ENCODE data around the gene SORCS3. TPM values are rescaled to one million over a fixed set of nuclear protein-coding genes. Genes with fewer than 3 reads are reported as not detected.

SORCS3 gene
- total RNA-seq, 1 experiment from 2014 or later, result not detected

DNA sequence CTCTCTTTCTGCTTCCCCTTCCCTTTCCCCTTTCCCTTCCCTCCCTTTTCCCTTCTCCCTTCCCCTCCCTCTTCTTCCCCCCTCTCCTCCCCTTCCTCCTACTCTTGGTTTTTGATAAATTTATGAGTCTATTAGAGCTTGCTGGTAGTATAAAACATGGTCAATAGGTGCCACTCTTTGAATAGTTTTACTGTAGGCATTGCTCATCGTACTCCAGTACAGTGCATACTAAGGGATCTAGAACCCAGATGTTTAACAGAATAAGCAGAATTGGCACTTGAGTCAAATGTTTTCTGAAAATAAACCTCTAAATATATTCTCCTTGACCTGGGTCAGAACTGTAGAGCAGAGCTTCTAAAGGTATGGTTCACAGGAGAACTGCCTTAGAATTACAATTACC is 126.7 kb downstream of the SORCS3 start:
- H3K27me3 ChIP-seq (ENCODE audit: control insufficient read depth, insufficient read depth, low read length), result no peaks in the 10 kb centered on the region
- POLR2A ChIA-PET, result interaction anchor here (0.7 kb wide), 1 partner anchor 1066 kb away, joined by 3 read pairs; no protein-coding TSS in a partner anchor

DNA sequence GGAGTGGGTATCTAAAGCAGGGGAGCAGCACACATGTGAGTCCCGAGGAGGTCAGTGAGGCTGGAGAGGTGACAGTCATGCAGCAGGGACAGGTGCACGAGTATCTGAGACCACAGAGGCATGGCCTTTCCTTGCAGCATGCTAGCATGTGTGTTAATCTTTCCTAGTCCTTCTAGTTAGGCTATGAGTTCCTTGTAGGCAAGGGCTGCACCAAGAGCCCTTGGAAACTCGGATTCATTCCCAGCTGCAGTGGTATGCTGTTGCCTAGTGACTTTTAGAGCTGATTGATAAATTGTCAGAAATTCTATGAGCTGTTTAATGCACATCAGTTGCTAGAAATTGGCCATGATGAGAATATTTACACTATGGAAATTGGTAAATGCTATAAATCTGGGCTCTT is 132.0 kb downstream of the SORCS3 start:
- in situ Hi-C loops (cut with HindIII; ENCODE audit: low pct_unique_long_range_greater_than_20kb, low sequenced_read_pairs), result no loop called here
- CTCF ChIA-PET, result no interaction called here

More for the DNA sequence above, 126.7 kb downstream of the SORCS3 start:
- H3K4me3 ChIP-seq (ENCODE audit: low read depth in 2 of 2, low read length in 2 of 2), result no peak overlapping the region
- H3K27ac ChIP-seq (ENCODE audit: low read length), result no peak overlapping the region
- CTCF ChIA-PET, result no interaction called here
- in situ Hi-C loops (cut with HindIII; ENCODE audit: low pct_unique_long_range_greater_than_20kb, low sequenced_read_pairs), result no loop called here
- no peaks in the 10 kb centered on the region for H3K4me1 ChIP-seq (ENCODE audit: control insufficient read depth, insufficient read depth, low read length)
- H3K9me3 ChIP-seq (ENCODE audit: control insufficient read depth, insufficient read depth, low read depth, low read length), result no peaks in the 10 kb centered on the region
- ATAC-seq (no peak), DNase-seq (ENCODE audit: low read depth, low spot score) (no peak)
- intact Hi-C loops (cut with micrococcal nuclease; ENCODE audit: unreplicated experiment), result no loop called here
- TF ChIP-seq SIN3A (IDR thresholded peaks at IDR 0.05; ENCODE audit: borderline replicate concordance, insufficient read depth, low read depth, low read length), result no peak
- TF ChIP-seq, protein P1, sequence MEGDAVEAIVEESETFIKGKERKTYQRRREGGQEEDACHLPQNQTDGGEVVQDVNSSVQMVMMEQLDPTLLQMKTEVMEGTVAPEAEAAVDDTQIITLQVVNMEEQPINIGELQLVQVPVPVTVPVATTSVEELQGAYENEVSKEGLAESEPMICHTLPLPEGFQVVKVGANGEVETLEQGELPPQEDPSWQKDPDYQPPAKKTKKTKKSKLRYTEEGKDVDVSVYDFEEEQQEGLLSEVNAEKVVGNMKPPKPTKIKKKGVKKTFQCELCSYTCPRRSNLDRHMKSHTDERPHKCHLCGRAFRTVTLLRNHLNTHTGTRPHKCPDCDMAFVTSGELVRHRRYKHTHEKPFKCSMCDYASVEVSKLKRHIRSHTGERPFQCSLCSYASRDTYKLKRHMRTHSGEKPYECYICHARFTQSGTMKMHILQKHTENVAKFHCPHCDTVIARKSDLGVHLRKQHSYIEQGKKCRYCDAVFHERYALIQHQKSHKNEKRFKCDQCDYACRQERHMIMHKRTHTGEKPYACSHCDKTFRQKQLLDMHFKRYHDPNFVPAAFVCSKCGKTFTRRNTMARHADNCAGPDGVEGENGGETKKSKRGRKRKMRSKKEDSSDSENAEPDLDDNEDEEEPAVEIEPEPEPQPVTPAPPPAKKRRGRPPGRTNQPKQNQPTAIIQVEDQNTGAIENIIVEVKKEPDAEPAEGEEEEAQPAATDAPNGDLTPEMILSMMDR (IDR thresholded peaks at IDR 0.05), result 0 out of 2 replicates have a peak, but pooled peaks have one; percentile 10
- TF ChIP-seq POLR2AphosphoS5 (IDR thresholded peaks at IDR 0.05; ENCODE audit: low read depth, low read length), result no peak
- TF ChIP-seq, protein P2, sequence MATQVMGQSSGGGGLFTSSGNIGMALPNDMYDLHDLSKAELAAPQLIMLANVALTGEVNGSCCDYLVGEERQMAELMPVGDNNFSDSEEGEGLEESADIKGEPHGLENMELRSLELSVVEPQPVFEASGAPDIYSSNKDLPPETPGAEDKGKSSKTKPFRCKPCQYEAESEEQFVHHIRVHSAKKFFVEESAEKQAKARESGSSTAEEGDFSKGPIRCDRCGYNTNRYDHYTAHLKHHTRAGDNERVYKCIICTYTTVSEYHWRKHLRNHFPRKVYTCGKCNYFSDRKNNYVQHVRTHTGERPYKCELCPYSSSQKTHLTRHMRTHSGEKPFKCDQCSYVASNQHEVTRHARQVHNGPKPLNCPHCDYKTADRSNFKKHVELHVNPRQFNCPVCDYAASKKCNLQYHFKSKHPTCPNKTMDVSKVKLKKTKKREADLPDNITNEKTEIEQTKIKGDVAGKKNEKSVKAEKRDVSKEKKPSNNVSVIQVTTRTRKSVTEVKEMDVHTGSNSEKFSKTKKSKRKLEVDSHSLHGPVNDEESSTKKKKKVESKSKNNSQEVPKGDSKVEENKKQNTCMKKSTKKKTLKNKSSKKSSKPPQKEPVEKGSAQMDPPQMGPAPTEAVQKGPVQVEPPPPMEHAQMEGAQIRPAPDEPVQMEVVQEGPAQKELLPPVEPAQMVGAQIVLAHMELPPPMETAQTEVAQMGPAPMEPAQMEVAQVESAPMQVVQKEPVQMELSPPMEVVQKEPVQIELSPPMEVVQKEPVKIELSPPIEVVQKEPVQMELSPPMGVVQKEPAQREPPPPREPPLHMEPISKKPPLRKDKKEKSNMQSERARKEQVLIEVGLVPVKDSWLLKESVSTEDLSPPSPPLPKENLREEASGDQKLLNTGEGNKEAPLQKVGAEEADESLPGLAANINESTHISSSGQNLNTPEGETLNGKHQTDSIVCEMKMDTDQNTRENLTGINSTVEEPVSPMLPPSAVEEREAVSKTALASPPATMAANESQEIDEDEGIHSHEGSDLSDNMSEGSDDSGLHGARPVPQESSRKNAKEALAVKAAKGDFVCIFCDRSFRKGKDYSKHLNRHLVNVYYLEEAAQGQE (IDR thresholded peaks at IDR 0.05; ENCODE audit: insufficient read depth in 1 of 2, low read depth in 2 of 2, low read length in 1 of 2), result no peak
- TF ChIP-seq TCF7L2 (IDR thresholded peaks at IDR 0.05; ENCODE audit: low read depth, low read length), result no peak
- H3K36me3 ChIP-seq (ENCODE audit: control insufficient read depth, insufficient read depth, low read length), result no peaks in the 10 kb centered on the region
- no TSS peak for BruUV-seq (replicated peaks)

More for the DNA sequence above, 132.0 kb downstream of the SORCS3 start:
- no TSS peak for BruUV-seq (replicated peaks)
- intact Hi-C loops (cut with micrococcal nuclease; ENCODE audit: unreplicated experiment), result no loop called here
- Histone ChIP-seq H3K36me3 (ENCODE audit: control insufficient read depth, insufficient read depth, low read length) (no peaks in the 10 kb centered on the region), H3K4me1 (ENCODE audit: control insufficient read depth, insufficient read depth, low read length) (no peaks in the 10 kb centered on the region), H3K9me3 (ENCODE audit: control insufficient read depth, insufficient read depth, low read depth, low read length) (no peaks in the 10 kb centered on the region), H3K27ac (ENCODE audit: low read length) (no peak overlapping the region), H3K4me3 (ENCODE audit: low read depth in 2 of 2, low read length in 2 of 2) (no peak overlapping the region), H3K27me3 (ENCODE audit: control insufficient read depth, insufficient read depth, low read length) (0 out of 2 replicates have a peak, but pooled peaks cover 2% of the 10 kb centered on the region)
- ATAC-seq, result no peak
- DNase-seq (ENCODE audit: low read depth, low spot score), result no peak
- POLR2A ChIA-PET, result no interaction called here
- TF ChIP-seq, protein P1 (IDR thresholded peaks at IDR 0.05), result no peak
- TF ChIP-seq POLR2AphosphoS5 (IDR thresholded peaks at IDR 0.05; ENCODE audit: low read depth, low read length), result no peak
- TF ChIP-seq SIN3A (IDR thresholded peaks at IDR 0.05; ENCODE audit: borderline replicate concordance, insufficient read depth, low read depth, low read length), result no peak
- no peak for TF ChIP-seq TCF7L2 (IDR thresholded peaks at IDR 0.05; ENCODE audit: low read depth, low read length)
- TF ChIP-seq, protein P2 (IDR thresholded peaks at IDR 0.05; ENCODE audit: insufficient read depth in 1 of 2, low read depth in 2 of 2, low read length in 1 of 2), result no peak
